ENCODE results near the gene MYOC.

DNA sequence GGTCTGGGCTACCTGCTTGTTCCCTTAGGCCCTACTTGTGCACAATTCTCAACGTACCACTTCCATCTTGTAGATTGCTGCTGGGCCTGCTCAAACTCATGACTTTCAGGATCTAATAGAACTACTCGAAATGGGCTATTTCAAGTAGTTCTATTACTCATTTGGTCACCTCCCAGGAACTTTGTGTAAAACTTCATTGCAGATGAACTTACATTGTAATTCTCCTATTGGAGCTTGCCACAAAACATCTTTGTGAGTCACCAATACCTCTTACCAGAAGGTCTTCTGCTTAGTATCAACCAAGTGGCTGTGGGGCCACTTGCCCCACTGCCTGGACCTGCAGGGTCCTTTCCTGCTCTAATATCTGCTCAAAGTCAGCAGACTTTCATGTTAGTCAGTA, 41.2 kb downstream of the MYOC start:
- TF ChIP-seq, protein P1, sequence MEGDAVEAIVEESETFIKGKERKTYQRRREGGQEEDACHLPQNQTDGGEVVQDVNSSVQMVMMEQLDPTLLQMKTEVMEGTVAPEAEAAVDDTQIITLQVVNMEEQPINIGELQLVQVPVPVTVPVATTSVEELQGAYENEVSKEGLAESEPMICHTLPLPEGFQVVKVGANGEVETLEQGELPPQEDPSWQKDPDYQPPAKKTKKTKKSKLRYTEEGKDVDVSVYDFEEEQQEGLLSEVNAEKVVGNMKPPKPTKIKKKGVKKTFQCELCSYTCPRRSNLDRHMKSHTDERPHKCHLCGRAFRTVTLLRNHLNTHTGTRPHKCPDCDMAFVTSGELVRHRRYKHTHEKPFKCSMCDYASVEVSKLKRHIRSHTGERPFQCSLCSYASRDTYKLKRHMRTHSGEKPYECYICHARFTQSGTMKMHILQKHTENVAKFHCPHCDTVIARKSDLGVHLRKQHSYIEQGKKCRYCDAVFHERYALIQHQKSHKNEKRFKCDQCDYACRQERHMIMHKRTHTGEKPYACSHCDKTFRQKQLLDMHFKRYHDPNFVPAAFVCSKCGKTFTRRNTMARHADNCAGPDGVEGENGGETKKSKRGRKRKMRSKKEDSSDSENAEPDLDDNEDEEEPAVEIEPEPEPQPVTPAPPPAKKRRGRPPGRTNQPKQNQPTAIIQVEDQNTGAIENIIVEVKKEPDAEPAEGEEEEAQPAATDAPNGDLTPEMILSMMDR (IDR thresholded peaks at IDR 0.05 in 2 of 3, conservative IDR thresholded peaks at IDR 0.05 in 1 of 3; ENCODE audit: borderline replicate concordance in 1 of 3, insufficient read depth in 1 of 3, low read depth in 2 of 3, low read length in 2 of 3), result no peak
- no peak for TF ChIP-seq POLR2A (IDR thresholded peaks at IDR 0.05; ENCODE audit: borderline replicate concordance, extremely low read depth, insufficient read depth, insufficient read length)
- TF ChIP-seq EZH2 (IDR thresholded peaks at IDR 0.05), result no peak
- no peak for TF ChIP-seq CBX3 (IDR thresholded peaks at IDR 0.05; ENCODE audit: low read depth)
- TF ChIP-seq SIN3A (IDR thresholded peaks at IDR 0.05; ENCODE audit: low read depth), result no peak
- no peak for TF ChIP-seq EZH2phosphoT487 (IDR thresholded peaks at IDR 0.05; ENCODE audit: borderline replicate concordance)
- no peak for TF ChIP-seq SP1 (IDR thresholded peaks at IDR 0.05; ENCODE audit: low read depth)
- TF ChIP-seq, protein P2, sequence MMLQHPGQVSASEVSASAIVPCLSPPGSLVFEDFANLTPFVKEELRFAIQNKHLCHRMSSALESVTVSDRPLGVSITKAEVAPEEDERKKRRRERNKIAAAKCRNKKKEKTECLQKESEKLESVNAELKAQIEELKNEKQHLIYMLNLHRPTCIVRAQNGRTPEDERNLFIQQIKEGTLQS (IDR thresholded peaks at IDR 0.05), result no peak
- no peak for TF ChIP-seq ZNF274 (IDR thresholded peaks at IDR 0.05; ENCODE audit: low read depth, low read length)
- no peak for TF ChIP-seq POLR2AphosphoS5 (IDR thresholded peaks at IDR 0.05; ENCODE audit: low read depth, low read length)
